GM19395 (cell line): Measurements from ENCODE around the gene SPG7.
"Not testable (repeated sequence)": the region's sequence is repeated elsewhere in the genome, so short reads cannot be mapped to it uniquely, and the experiment has no call there.

ENCODE experiments used
- ATAC-seq: cut with Tn5 transposase; IDR thresholded peaks from one replicate; pipeline ENCODE4 v1.9.1; 2021; ENCODE audit warnings: mild to moderate bottlenecking, moderate library complexity; ENCODE audit not compliant: unreplicated experiment

Gene SPG7

DNA sequence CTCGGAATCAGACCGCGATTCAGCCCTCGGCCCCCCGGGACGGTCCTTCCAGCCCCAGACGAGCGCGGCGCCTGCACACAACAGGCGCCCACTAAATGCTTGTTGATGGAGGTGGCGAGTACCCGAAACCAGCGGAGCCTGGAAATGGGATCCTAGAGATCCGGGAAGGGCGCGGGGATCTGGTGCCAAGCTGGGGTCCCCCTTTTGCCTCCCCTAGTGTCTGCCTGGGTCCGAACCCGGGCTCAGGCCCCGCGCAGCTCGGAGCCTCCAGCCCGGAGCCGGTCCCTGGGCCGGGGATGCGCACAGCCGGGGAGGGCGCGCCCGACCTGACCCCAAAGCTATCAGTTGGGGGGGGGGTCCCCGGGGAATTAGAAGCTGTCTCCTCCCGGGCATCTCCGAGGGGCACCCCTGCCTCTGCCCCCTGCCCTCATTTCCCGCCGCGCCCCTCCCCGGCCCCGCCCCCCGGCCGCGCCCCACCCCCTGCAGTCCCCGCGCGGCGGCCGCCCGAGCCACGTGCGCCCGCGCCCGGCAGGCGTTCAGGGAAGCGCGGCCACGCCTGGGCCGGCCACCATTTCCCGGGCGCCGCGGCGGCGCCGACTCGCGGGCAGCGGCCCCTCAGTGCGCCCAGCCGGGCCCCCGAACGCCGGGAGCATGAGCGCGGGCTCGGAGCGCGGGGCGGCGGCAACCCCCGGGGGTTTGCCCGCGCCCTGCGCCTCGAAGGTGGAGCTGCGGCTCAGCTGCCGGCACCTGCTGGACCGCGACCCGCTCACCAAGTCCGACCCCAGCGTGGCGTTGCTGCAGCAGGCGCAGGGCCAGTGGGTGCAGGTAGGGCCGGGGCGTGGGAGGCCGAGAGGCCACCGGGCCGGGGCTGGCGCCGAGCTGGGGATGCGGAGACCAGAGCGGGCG lies 67.3 kb downstream of the SPG7 start, which contains the start of gene CPNE7:
TSS of gene CPNE7 (plus strand) at position 512 of the 906 bp plus-strand sequence. CDS start at position 652, 140 bp downstream.
- no peak for ATAC-seq

DNA sequence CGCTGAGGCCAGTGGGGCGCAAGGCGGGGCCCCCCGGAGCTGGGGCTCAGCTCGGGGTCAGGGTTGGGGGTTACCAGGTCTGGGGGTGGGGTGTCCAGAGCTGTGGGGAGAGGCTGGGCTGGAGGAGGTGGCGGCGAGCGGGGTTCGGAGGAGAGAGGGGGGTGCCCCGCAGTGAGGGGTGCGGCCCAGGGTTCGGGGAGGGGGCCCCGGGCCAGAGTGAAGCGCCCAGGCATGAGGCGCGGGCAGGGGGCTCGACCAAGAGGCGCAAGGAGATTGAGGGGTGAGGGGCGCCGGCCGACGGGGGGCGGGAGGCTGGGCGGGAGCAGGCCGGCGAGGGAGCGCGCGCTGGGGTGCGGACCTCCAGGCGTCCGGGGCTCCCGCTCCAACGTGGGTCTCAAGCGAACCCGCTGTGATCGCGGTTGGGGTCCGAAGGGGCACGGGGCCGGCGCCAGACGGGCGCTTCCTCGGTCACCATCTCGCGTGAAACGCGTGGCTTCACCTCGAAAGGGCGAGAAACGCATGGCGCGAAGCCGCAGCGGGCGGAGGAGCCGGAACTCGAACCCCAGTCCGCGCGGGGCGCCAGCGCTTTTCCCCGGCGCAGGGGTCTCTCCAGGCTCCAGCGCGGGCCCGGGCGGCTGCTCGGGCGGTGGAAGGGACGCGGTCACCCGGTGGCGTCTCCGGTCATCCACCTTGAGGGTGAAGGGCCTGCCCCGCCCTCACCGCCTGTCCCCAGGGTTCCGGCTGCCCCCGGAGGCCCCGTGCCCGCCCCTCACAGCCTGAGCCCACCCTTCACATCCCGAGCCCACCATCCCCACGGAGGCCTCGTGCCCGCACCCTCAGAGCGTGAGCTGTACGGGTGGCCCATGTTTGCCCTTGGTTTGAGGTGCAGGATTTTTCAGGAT lies 68.2 kb downstream of the SPG7 start:
- ATAC-seq = no peak

DNA sequence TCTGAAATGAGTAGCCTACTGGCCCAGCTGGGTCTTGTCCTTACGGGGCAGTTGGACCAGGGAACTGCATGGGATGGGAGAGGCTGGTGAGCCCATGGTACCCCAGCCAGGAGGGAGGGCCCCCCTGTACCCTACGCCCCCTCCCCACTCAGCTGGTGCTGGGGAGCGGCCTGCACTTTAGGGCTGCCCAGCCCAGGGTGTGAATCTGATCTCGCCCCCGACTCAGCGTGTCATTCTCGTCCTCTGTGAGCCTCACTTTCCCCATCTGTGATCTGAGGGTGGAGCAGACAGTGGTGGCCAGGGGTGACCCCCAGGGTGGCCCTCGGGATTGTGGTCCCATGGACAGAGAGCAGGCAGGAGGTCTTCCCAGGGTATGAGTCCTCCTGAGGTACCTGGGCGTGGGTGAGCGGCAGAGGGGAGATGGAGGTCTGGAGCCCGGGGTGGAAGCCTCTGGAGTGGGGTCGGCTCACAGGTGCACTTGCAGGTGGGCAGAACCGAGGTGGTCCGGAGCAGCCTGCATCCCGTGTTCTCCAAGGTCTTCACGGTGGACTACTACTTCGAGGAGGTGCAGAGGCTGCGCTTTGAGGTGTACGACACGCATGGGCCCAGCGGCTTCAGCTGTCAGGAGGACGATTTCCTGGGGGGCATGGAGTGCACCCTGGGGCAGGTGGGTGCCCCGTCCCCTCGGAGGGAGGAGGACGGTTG lies 69.0 kb downstream of the SPG7 start:
- ATAC-seq = no peak

DNA sequence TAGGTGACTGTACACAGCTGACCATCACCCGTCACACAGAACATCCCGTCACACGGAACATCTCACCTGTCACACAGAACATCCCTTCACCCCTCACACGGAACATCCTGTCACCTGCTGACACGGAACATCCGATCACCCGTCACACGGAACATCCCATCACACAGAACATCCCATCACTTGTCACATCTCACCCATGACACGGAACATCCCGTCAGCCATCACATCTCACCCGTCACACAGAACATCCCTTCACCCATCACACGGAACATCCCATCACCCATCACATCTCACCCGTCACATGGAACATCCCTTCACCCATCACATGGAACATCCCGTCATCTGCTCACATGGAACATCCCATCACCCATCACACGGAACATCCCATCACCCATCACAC lies 71.1 kb downstream of the SPG7 start:
- no peak for ATAC-seq

DNA sequence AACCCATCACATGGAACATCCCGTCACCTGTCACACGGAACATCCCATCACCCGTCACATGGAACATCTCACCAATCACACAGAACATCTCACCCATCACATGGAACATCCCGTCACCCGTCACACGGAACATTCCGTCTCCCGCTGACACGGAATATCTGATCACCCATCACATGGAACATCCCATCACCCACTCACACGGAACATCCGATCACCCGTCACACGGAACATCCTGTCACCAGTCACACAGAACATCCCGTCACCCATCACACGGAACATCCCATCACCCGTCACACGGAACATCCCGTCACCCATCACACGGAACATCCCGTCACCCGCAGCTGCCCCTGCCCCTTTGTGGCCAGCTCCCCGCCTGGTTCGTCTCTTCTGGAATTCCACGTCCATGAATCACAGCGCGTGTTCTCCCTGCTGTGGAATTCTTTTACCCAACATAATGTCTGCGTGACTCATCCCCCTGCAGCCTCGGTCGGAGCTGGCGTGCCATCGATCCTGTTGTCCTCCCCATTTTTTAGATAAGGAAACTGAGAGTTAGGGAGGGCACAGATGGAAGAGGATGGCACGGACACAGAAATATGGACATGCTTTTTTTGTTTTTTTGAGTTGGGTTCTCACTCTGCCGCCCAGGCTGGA lies 73.0 kb downstream of the SPG7 start:
- ATAC-seq = no peak

DNA sequence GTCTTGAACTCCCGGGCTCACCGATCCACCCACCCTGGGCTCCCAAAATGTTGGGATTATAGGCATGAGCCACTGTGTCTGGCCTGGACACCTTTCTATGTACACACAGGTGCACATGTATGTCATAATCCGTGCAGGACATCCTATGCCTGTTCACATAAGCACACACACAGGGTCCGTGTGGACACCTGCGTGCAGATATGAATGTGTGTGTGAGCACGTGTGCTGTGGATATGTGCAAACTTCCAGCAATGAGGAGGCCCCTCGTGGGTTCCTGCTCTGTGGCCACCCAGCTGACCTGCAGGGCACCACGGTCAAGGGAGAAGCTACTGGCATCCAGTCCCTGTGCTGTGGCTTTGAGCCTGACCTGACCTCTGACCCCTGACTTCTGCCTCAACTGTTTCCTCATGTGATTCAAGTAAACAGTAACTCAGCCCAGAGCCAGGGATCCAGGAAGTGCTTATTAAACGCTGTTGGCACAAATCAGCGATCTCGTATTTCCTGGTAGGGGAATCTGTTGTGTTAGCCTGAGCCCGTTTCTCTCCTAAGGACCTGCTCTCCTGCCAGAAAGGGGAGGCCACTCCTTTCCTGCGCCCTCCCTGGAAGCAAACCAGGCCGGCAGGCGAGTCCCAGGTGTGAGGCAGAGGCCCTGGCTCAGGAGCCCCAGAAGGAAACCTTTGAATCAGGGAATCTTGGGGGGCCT lies 73.8 kb downstream of the SPG7 start:
- no peak for ATAC-seq

DNA sequence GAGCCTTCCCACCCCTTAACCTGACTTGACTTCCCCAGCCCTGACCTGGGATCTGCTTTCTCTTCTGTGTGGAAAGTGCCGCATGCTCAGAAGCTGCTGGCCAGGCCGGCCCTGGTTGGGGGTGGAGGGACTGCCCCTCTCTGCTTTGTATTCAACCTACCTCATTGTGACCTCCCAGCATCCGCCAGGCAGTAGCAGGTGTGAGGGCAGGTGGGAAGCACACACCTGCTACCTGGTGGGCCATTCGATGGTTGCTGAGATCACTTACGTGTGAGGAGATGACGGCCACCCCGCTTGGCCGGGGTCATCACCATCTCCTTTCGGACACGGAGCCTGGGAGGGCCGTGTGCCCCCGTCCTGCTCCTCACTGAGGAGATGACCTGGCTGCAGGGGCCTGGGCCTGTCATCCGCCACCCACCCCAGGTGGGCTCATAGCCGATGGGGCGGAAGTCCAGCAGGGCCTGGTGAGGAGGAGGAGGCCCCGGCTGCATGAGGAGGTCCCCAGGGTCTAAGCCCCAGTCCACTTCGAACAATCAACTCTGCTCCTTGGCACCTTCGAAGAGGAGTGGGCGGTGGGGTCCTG lies 74.5 kb downstream of the SPG7 start:
- no peak for ATAC-seq

DNA sequence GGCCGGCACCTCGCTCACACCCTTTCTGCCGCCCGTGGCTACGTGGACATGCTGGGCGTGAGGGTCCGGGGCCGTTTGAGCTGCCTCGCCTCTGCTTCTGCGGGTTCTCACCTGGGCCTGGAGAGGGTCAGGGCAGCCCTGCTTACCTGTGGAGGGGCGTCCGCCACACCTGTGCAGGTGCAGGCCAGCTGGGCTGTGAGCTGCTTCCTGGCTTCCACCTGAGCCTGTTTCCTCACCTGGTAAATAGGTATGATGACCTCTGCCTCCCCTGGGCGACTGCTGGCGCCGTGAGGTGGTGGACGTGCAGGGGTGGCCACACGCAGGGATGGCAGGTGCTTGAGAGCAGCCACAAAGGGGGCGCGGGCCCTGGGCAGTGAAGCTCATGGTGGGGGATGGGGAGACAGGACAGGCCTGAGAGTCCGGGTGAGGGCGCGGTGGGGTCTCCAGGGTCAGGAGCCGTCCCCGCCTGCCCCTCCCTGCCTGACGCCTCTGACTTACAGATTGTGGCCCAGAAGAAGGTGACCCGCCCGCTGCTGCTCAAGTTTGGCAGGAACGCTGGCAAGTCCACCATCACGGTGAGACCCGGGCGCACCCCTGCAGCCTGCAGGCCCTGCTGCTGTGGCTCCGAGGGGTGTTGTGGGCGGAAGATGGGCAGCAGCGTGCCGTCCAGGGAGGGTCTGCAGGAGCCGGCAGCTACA lies 75.1 kb downstream of the SPG7 start:
- ATAC-seq = no peak

DNA sequence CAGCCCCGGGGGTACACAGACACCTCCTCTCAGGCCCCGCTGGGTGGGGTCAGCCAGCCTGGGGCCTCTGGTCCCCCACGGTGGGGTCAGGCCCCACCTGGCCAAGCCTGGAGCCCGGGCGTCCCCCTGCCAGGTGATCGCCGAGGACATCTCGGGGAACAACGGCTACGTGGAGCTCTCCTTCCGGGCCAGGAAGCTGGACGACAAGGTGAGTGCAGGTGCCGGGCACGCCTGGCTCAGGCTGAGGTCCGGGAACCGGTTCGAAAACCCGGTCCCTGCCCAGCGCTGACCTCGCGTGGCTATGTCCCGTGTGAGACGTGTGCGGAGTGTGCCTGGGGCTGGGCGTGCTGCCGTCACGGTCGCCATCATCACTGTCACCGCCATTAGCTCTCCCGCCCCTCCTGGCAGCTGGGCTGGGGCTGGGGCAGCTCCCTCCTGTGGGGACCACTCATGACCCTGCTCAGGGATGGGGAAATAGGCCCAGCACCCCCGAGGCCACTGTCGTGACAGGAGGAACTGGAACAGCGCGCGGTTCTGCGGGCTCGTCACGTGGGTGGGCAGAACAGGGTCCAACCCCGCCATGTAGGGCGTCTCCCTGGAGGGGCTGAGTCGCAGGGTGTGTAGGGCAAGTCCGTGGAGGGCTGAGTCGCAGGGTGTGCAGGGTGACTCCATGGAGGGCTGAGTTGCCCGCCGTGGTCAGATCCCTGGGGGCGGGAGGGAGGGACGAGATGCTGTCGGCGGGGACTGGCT lies 75.9 kb downstream of the SPG7 start:
- ATAC-seq = no peak

DNA sequence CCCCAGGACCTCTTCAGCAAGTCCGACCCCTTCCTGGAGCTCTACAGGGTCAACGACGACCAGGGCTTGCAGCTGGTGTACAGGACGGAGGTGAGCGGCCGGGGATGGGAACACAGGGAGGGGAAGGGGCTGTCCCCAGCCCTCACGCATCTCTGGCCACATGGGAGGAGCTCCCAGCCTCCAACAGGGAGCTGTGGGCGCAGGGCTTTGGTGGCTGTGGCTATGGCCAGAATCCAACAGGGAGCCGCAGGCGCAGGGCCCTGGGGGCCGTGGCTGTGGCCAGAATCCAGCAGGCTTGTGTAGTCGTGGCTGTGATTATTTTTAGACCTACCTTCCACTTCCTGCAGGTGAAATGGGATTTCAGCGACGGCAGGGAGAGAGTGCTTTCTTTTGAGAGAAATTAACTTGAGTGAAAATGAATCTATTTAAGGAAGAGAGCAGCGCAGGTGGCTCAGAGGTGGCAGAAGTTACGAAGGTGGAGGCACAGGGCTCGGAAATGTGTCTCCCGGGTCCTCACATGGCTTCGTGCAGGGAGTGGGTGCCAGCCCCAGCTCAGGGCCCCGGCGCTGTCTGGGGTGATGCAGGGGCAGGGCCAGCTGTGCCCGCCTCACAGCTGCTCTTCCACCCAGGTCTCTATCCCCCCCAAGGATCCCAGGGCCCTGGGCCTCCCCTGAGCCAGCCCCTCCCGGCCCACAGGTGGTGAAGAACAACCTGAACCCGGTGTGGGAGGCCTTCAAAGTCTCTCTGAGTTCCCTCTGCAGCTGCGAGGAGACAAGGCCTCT lies 76.8 kb downstream of the SPG7 start:
- no peak for ATAC-seq

DNA sequence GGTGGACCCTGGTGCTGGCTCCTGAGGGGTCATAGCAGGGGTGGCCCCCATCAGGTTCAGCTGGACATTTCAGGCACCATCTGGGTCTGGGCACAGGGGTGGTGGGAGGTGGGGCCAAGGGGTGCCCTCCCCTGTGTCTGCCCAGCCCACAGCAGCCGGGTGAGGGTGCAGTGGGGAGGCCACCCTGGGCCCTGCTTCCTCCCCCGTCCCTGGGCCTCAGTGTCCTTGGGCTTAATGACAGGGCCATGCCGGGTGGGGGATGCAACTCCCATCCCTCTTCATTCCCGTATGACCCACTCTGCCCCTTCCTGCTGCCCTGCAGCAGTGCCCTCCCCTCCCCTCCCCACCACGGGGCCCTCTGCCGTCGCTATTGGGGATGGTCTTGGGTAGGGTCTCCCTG lies 78.0 kb downstream of the SPG7 start:
- ATAC-seq = no peak

DNA sequence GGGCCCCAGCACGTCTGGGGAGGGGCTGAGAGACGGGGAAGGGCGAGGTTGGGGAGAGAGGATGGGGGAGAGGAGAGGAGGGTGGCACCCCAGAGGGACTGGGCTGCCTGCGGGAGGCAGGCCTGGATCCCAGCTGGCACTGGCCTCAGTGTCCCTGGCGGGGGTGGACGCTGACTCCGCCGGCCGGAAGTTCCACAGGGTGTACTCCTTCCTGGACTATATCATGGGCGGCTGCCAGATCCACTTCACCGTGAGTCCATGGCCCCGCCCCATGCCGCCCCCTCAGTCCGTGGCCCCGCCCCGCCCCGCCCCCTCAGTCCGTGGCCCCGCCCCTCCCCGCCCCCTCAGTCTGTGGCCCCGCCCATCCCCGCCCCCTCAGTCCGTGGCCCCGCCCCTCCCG lies 78.7 kb downstream of the SPG7 start:
- no peak for ATAC-seq

DNA sequence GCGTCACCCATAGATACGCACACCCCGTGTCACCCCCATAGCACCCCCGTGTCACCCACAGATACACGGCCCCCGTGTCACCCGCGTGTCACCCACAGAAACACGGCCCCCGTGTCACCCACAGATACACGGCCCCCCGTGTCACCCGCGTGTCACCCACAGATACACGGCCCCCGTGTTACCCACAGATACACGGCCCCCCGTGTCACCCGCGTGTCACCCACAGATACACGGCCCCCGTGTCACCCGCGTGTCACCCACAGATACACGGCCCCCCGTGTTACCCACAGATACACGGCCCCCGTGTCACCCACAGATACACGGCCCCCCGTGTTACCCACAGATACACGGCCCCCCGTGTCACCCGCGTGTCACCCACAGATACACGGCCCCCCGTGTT lies 79.5 kb downstream of the SPG7 start:
- ATAC-seq = not testable (repeated sequence)

DNA sequence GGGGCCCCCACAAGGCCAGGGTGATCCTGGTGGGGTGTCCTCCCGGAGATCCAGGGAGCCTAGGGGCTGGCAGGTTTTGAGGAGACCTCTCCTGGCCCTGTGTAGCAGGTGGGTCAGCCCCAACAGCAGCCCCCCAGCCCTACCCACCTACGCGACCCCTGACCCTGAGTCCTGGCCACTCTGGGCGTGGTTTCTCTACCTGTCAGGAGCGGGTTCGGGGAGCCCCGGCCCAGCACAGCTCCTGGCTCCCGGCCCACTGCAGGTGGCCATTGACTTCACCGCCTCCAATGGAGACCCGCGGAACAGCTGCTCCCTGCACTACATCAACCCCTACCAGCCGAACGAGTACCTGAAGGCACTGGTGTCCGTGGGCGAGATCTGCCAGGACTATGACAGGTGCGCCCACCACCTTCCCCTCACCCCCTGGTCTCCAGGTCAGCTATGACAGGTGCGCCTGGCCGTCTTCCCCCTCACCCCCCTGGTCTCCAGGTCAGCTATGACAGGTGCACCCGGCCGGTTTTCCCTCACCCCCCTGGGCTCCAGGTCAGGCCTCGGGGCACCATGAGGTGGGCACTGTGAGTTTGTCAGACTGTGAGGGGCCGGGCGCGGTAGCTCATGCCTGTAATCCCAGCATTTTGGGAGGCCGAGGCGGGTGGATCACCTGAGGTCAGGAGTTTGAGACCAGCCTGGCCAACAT lies 80.4 kb downstream of the SPG7 start:
- no peak for ATAC-seq

DNA sequence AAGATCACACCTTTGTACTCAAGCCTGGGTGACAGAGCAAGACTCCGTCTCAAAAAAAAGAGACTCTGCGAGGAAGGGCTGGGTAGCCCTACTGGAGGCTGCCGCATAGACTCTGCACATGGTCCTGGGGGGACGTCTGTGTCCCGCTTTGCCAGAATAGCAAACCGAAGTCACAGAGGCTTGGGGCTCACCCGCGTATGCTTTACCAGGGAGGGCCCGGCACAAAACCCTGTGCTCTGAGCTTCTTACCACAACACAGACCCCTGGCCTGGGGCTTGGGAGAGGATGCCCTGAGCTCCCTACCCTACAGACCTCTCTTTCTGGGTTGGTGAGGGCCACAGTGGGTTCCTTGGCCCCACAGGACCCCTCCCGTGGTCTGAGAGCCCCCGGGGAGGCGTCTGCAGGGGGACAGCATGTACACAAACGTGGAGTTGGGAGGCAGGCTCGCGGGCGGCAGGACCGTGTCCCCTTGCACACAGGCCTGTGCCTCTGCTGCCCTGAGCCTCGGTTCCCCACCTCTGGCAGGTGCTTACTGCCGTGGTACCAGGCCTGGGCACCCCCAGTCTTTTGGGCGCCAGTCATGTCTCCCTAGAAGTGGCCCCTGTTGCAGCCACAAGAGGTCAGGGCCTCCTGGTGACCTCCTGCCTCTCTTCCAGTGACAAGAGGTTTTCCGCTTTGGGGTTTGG lies 81.2 kb downstream of the SPG7 start:
- ATAC-seq = no peak

DNA sequence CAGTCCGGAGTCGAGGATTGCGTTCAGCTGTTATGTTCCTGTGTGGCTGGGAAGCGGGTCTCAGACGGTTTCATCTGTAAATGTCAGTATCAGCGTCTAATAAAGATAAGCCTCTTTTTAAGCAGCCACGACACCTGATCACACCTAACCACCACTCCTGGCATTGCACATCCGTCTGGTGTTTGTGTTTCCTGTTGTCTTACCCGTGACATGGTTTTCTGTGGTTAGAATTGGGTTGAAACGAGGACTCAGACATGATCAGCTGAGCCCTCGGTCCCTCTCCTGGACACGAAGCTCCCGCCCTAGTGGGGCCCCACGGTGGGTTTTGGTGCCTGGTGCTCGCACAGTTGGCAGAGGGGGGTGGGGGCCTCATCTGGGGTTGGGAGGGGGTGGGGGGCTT lies 85.6 kb downstream of the SPG7 start:
- ATAC-seq = no peak
